IgD-negative memory B cell (primary cell): Measurements from ENCODE around the gene NFATC2IP. TPM values are rescaled to one million over a fixed set of nuclear protein-coding genes. Genes with fewer than 3 reads are reported as not detected.
"Not testable (repeated sequence)": the region's sequence is repeated elsewhere in the genome, so short reads cannot be mapped to it uniquely, and the experiment has no call there.

Source experiments
- H3K27ac Mint-ChIP-seq, 3 donors: one replicate each; pipeline ENCODE4 v1.8.0; 2020 to 2022; ENCODE audit warnings: mild to moderate bottlenecking in 3 of 3, mixed read lengths in 3 of 3, moderate library complexity in 1 of 3
- H3K27me3 Mint-ChIP-seq: one replicate; pipeline ENCODE4 v1.8.0; 2021; ENCODE audit warnings: mixed read lengths
- H3K36me3 Mint-ChIP-seq: one replicate; pipeline ENCODE4 v1.8.0; 2020; ENCODE audit warnings: mild to moderate bottlenecking, mixed read lengths
- H3K4me1 Mint-ChIP-seq, 3 donors: one replicate each; pipeline ENCODE4 v1.8.0; 2020 to 2022; ENCODE audit warnings: mixed read lengths in 3 of 3, mild to moderate bottlenecking in 1 of 3
- H3K4me3 Mint-ChIP-seq, 4 donors: one replicate each; pipeline ENCODE4 v1.8.0; 2020 to 2022; ENCODE audit warnings: mild to moderate bottlenecking in 4 of 4, mixed read lengths in 4 of 4, moderate library complexity in 3 of 4
- H3K9me3 Mint-ChIP-seq, 3 donors: one replicate each; pipeline ENCODE4 v1.8.0; 2020 to 2021; ENCODE audit warnings: mixed read lengths in 3 of 3, mild to moderate bottlenecking in 1 of 3
- polyA plus RNA-seq: library from polyadenylated mRNA; unstranded; fragments of 300-500 nt; fragmentation: Illumina TruSeq; gene quantifications from one replicate; pipeline ENCODE4 v1.2.3, GENCODE V29; 2021

NFATC2IP gene
- polyA plus RNA-seq, 1 donor from 2014 or later: 29.6 TPM

DNA sequence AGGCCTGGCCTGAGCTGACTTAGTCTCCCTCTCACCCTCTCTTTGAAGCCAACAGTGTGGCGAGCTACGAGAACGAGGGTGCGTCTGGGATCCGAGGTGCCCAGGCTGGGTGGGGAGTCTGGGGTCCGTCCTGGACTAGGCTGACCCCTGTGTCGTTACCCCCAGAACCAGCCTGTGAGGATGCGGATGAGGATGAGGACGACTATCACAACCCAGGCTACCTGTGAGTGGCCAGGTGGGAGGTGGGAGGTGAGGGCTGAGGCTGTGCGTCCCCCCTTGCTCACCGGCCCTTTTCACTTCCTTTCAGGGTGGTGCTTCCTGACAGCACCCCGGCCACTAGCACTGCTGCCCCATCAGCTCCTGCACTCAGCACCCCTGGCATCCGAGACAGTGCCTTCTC, 35.8 kb downstream of the NFATC2IP start:
- Mint-ChIP-seq H3K9me3 (peaks cover 0 to 5% (median 0%) of the 10 kb centered on the region in 3 donors), H3K27me3 (no peaks in the 10 kb centered on the region), H3K4me1 (peaks cover 6 to 8% (median 6%) of the 10 kb centered on the region in 3 donors), H3K36me3 (peaks cover 22% of the 10 kb centered on the region), H3K4me3 (peak overlapping the region in 1 of 4 donors; percentile 21), H3K27ac (no peak overlapping the region)

DNA sequence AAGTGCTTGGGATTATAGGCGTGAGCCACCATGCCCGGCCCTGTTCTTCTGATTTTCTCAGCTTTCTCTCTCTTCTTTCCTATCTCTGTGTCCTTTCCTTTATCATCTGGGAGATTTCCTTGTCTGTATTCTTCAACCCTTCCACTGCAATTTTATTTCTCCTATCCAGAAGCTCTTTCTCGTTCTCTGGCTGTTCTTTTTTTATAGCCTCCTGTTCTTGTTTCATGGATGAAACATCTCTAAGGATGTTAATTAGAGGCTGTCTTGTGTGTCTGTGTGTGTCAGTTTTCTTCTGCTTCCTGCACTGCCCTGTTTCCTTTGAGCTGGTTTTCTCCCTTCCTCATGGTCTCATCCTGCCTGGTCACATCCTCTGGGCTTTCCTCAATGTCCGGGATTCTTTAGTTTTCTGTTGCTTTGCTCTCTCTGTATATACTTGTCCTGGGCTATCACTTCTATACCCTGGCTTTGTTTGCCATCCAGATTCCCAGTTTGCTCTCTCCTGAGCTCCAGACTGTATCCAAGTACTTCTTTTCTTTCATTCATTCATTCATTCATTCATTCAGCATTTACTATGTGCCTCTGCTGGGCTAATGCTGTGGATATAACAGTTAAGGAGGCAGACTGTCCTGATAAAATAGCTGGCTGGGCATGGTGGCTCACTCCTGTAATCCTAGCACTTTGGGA, 36.6 kb downstream of the NFATC2IP start:
- Mint-ChIP-seq H3K27ac (peak overlapping the region in 2 of 3 donors; percentile 60 to 86), H3K36me3 (peaks cover 22% of the 10 kb centered on the region), H3K4me1 (peaks cover 6 to 8% (median 6%) of the 10 kb centered on the region in 3 donors), H3K27me3 (no peaks in the 10 kb centered on the region), H3K4me3 (peak overlapping the region in 3 of 4 donors; percentile 30 to 44 (median 32)), H3K9me3 (peaks cover 0 to 5% (median 0%) of the 10 kb centered on the region in 3 donors)

DNA sequence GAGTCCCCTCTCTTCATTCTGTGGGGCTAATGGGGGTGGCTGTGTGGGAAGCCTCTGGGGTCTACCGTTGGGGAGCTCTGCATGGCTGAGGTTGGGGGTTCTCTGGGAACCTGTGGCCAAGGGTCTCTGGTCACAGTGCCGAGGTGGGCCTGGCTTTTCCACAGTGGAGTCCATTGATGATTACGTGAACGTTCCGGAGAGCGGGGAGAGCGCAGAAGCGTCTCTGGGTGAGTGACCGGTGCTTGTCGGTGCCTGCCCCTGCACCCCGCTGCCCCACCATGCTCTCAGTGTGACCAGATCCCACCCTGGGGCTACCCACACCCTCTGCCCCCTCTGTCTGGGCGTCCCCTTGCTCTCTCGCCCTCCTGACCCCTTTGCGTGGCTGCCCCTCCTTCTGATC, 38.6 kb downstream of the NFATC2IP start:
- peaks cover 12% of the 10 kb centered on the region for H3K36me3 Mint-ChIP-seq
- H3K27ac Mint-ChIP-seq: no peak overlapping the region
- peaks cover 3 to 6% (median 5%) of the 10 kb centered on the region in 3 donors for H3K4me1 Mint-ChIP-seq
- no peak overlapping the region for H3K4me3 Mint-ChIP-seq
- H3K9me3 Mint-ChIP-seq: peaks cover 0 to 5% (median 0%) of the 10 kb centered on the region in 3 donors
- peaks cover 2% of the 10 kb centered on the region for H3K27me3 Mint-ChIP-seq

DNA sequence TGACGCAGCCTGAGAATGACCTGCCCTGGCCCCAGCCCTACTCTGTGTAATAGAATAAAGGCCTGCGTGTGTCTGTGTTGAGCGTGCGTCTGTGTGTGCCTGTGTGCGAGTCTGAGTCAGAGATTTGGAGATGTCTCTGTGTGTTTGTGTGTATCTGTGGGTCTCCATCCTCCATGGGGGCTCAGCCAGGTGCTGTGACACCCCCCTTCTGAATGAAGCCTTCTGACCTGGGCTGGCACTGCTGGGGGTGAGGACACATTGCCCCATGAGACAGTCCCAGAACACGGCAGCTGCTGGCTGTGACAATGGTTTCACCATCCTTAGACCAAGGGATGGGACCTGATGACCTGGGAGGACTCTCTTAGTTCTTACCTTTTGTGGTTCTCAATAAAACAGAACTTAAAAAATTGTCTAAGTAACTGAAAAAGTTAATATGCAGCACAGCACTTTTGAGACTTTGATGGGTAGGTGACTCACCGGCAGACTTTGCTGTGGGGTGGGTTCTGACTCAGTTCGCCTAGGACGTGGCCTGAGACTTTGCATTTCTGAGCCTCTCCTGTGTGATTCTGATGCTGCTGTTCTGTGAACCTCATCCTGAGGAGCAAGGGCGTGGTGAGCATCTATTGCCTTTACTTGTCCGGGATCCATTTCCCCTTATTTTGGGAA, 39.8 kb downstream of the NFATC2IP start:
- H3K36me3 Mint-ChIP-seq: peaks cover 10% of the 10 kb centered on the region
- H3K27me3 Mint-ChIP-seq: peaks cover 2% of the 10 kb centered on the region
- H3K4me3 Mint-ChIP-seq: no peak overlapping the region
- no peak overlapping the region for H3K27ac Mint-ChIP-seq
- peaks cover 0 to 5% (median 0%) of the 10 kb centered on the region in 3 donors for H3K9me3 Mint-ChIP-seq
- H3K4me1 Mint-ChIP-seq: peaks cover 0 to 6% (median 2%) of the 10 kb centered on the region in 3 donors

DNA sequence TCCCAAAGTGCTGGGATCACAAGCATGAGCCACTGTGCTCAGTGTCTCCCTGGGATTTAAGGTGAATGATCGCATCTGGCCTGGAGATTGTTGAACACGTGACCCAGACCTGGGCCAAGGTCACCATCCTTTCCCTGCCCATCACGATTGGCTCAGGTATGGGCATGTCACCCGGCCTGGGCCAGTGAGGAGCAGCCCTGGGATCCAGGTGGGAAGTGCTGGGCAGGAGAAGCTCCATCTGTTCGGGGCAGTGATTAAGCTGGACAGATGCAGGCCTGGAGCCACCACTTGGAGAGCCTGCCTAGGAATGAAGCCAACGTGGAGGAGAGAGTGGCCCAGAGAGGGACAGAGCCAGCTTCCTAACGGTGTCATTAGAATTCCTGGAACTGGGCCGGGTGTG, 41.0 kb downstream of the NFATC2IP start:
- Mint-ChIP-seq H3K27ac (no peak overlapping the region), H3K36me3 (peaks cover 10% of the 10 kb centered on the region), H3K4me3 (no peak overlapping the region), H3K27me3 (peaks cover 2% of the 10 kb centered on the region), H3K4me1 (peaks cover 0 to 6% (median 2%) of the 10 kb centered on the region in 3 donors), H3K9me3 (peaks cover 0 to 5% (median 0%) of the 10 kb centered on the region in 3 donors)

DNA sequence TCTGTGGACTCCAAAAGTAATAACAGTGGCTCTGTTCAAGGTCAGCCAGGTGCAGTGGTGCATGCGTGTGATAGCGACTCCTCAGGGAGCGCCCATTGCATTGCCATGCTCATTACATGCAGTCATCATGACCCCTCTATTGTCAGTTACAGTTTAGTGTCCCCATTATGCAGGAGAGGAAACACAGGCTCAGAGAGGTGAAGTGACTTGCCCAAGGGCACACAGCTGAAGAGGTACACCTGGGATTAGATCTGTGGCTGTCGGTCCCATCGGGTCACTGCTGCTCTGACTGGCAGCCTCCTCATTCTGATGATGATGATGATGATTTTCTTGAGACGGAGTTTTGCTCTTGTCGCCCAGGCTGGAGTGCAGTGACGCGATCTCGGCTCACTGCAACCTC, 41.8 kb downstream of the NFATC2IP start:
- no peaks in the 10 kb centered on the region for H3K9me3 Mint-ChIP-seq
- no peak overlapping the region for H3K27ac Mint-ChIP-seq
- H3K4me3 Mint-ChIP-seq: no peak overlapping the region
- H3K27me3 Mint-ChIP-seq: peaks cover 2% of the 10 kb centered on the region
- peaks cover 8% of the 10 kb centered on the region for H3K36me3 Mint-ChIP-seq
- peaks cover 0 to 3% (median 2%) of the 10 kb centered on the region in 3 donors for H3K4me1 Mint-ChIP-seq

DNA sequence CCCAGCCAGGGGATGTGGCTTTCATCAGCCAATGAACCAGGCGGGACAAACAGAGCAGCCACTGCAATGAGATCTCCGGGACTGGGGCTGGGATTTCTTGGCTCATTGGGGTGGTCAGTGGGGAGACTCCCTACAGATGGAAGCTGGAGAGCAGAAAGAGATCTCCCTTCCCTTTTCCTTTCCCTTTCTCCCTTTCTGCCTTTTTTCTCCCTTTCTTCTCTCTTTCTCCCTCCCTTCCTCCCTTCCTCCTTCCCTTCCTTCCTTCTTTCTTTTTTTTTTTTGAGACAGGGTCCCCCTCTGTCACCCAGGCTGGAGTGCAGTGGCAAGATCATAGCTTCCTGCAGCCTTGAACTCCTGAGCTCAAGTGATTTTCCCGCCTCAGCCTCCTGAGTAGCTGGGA, 48.1 kb downstream of the NFATC2IP start:
- Mint-ChIP-seq H3K4me3 (no peak overlapping the region), H3K9me3 (no peaks in the 10 kb centered on the region), H3K36me3 (peaks cover 2% of the 10 kb centered on the region), H3K27ac (peak overlapping the region in 1 of 3 donors; percentile 71), H3K4me1 (peaks cover 5 to 12% (median 8%) of the 10 kb centered on the region in 3 donors), H3K27me3 (peaks cover 1% of the 10 kb centered on the region)

DNA sequence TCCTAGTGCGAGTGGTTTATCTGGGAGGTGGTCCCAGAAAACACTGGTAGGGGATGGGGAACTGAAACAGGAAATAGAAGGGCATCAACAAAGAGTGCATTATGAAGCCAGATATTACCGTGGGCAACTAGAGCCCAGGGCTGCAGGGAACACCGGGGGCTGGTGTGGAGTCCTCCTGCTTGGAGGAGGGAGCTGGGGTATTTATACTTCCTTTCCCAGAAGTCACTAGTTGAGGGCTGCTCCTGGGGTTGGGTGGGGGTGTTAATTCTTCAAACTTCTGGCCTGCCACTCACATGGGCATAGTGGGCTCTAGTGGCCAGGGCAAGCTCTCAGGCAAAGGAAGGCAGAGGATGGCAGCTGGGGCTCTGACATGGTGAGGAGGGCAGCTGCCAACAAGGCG, 48.8 kb downstream of the NFATC2IP start:
- H3K9me3 Mint-ChIP-seq: no peaks in the 10 kb centered on the region
- peaks cover 1% of the 10 kb centered on the region for H3K27me3 Mint-ChIP-seq
- H3K36me3 Mint-ChIP-seq: peaks cover 2% of the 10 kb centered on the region
- H3K27ac Mint-ChIP-seq: peak overlapping the region in 1 of 3 donors; percentile 71
- H3K4me1 Mint-ChIP-seq: peaks cover 5 to 12% (median 8%) of the 10 kb centered on the region in 3 donors
- peak overlapping the region in 1 of 4 donors; percentile 39 for H3K4me3 Mint-ChIP-seq

DNA sequence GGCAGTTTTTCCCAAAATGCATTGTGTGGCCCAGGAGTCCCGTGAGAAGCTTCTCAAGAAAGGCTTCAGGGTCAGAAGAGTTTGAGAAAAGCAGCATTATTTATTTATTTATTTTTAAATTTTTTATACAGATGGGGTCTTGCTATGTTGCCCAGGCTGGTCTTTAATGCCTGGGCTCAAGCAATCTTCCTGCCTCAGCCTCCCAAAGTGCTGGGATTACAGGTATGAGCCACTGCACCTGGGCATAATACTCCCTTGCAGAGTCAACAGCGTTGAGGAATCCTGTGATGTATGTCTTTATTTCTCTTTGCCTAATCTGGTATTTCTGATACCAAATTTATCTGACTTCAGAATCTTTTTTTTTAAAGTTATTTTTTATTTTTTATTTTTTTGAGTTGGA, 49.3 kb downstream of the NFATC2IP start:
- H3K9me3 Mint-ChIP-seq: no peaks in the 10 kb centered on the region
- peaks cover 2% of the 10 kb centered on the region for H3K36me3 Mint-ChIP-seq
- H3K27ac Mint-ChIP-seq: no peak overlapping the region
- no peak overlapping the region for H3K4me3 Mint-ChIP-seq
- H3K4me1 Mint-ChIP-seq: peaks cover 5 to 12% (median 8%) of the 10 kb centered on the region in 3 donors
- H3K27me3 Mint-ChIP-seq: peaks cover 1% of the 10 kb centered on the region

DNA sequence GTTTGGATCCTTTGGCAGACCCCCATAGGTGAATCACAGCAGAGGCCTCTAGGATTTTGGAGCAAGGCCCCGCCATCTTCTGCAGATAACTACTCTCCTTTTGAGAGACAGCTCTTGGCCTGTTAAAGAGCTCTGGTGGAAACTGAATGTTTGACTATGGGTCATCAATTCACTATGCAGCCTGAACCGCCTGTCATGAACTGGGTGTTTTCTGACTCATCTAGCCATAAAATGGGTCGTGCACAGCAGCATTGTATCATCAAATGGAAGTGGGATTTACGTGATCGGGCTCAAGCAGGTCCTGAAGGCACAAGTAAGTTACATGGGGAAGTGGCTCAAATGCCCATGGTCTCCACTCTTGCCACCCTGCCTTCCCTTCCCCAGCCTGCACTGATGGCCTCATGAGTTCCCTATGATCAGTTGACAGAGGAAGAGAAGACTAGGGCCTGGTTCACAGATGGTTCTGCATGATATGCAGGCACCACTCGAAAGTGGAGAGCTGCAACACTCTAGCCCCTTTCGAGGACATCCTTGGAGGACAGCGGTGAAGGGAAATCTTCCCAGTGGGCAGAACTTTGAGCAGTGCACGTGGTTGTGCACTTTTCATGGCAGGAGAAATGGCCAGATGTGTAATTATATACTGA, 53.9 kb downstream of the NFATC2IP start:
- not testable (repeated sequence) for H3K9me3 Mint-ChIP-seq, H3K27ac Mint-ChIP-seq, H3K27me3 Mint-ChIP-seq, H3K4me3 Mint-ChIP-seq, H3K4me1 Mint-ChIP-seq, H3K36me3 Mint-ChIP-seq

DNA sequence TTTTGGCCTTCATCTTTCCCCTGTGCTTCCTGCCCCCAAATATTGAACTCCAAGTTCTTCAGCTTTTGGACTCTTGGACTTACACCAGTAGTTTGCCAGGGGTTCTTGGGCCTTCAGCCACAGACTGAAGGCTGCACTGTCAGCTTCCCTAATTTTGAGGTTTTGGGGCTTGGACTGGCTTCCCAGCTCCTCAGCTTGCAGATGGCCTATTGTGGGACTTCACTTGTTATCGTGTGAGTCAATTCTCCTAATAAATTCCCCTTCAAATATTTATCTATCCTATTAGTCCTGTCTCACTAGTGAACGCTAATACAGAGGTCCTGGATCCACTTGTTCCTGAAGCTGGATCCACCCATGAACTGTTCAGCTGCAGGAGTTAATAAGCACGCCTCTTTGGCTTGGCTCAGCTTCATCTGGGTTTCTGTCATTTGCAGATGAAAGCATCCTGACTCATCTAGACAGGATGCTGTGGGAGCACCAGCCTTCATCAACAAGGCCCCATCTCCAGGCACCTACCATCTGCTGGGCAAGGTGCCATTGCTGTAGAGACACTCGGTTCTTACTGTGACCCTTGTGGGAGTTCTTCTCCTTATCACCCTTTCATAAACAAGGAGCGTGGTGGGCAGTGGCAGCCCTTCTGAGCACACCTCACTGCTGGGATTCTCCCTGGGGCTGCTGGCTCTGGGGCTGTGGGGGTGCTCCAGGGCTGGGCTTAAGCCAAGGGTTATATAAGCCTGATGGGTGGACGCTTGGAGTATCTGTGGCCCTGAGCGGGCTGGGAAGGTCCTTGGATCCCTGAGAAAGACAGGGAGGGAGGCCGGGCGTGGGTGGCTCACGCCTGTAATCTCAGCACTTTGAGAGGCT, 57.2 kb downstream of the NFATC2IP start:
- Mint-ChIP-seq H3K9me3 (no peaks in the 10 kb centered on the region), H3K36me3 (peaks cover 1% of the 10 kb centered on the region), H3K27ac (no peak overlapping the region), H3K4me1 (peaks cover 0 to 2% (median 0%) of the 10 kb centered on the region in 3 donors), H3K4me3 (no peak overlapping the region), H3K27me3 (peaks cover 2% of the 10 kb centered on the region)

DNA sequence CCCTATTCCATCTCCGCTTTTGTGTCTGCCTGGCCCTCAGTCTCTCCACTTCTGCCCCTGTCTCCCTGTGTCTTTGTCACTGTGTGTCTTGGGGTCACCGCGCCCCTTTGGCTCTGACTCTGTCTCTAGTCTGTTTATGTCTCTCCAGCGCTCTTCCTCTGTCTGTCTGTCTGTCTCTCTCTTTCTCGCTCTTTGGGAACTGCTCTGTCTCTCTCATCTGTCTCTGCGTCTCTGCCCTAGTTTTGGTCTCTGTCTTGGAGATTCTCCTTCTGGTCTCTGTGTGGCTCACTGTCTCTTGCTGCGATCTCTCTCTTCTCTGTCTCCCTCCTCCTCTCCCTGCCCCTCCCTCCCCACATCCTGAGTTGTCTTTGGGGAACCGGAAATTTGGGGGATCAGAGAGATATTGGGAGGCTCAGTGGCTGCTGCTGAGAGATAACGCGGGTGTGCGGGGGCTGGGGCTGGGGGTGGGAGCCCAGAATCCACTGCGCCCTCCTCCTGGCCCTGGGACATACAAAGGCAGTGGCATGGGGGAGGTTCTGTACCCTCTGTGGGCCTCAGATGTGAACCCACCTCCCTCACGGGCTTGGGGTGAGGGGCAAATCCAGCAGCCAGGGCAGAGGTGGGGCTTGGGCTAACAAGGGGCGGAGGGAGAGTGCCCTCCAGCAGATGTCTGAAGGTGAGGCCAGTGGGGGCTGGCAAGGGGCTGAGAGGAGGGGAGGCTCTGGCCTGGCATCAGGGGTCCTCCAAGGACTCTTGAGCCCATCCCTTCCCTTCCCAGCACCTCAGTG, 58.5 kb downstream of the NFATC2IP start:
- Mint-ChIP-seq H3K27me3 (peaks cover 2% of the 10 kb centered on the region), H3K27ac (no peak overlapping the region), H3K4me1 (peaks cover 0 to 4% (median 0%) of the 10 kb centered on the region in 3 donors)

DNA sequence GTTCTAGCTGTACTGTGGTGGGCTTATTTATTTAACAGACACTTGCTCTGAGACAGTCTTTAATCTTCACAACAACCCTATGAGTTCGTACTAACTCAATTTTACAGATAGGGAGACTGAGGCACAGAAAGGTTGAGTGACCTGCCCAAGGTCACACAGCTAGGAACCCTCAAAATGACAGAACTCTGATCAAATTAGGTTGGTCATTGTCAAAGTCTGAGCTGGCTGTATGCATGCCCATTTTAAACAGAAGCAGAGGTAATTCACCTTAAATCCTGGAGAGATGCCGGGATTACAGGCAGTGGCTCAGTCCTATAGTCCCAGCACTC, 59.1 kb downstream of the NFATC2IP start:
- peak overlapping the region in 1 of 3 donors; percentile 23 for H3K27ac Mint-ChIP-seq
- H3K4me1 Mint-ChIP-seq: peaks cover 0 to 4% (median 0%) of the 10 kb centered on the region in 3 donors
- no peak overlapping the region for H3K4me3 Mint-ChIP-seq
- H3K36me3 Mint-ChIP-seq: peaks cover 1% of the 10 kb centered on the region
- peaks cover 4% of the 10 kb centered on the region for H3K27me3 Mint-ChIP-seq
- H3K9me3 Mint-ChIP-seq: no peaks in the 10 kb centered on the region

More for the DNA sequence above, 58.5 kb downstream of the NFATC2IP start:
- Mint-ChIP-seq H3K9me3 (no peaks in the 10 kb centered on the region), H3K36me3 (peaks cover 1% of the 10 kb centered on the region), H3K4me3 (peak overlapping the region in 1 of 4 donors; percentile 2)

DNA sequence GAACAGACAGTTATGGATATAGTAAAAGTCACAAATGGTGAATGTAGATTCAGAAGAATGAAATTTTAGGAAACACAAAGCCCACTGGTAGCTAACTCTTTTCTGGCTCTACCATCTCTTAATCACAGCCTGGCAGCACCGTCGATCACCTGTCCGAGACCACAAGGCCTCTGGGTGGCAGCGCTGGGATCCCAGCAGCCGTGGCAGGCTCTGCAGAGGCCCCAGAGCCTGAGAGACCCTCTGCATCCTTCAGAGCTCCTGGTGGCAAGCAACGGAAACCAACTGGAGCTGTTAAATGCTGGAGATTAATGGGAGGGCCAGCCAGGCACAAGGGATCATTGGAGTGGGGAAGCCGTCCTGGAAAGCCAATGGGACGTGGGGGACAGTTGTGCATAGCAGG, 60.4 kb downstream of the NFATC2IP start:
- Mint-ChIP-seq H3K36me3 (peaks cover 1% of the 10 kb centered on the region), H3K27me3 (peaks cover 4% of the 10 kb centered on the region), H3K27ac (no peak overlapping the region), H3K9me3 (no peaks in the 10 kb centered on the region), H3K4me1 (peaks cover 0 to 4% (median 0%) of the 10 kb centered on the region in 3 donors), H3K4me3 (no peak overlapping the region)
